ENCODE results near the gene PF4V1.

- no peak for TF ChIP-seq CTCF (IDR thresholded peaks at IDR 0.05)
- TF ChIP-seq POLR2AphosphoS5 (IDR thresholded peaks at IDR 0.05) = no peak
- TF ChIP-seq POLR2A (IDR thresholded peaks at IDR 0.05) = no peak
Measured at GRCh38 chr4:73842696-73843095, 10.4 kb upstream of the PF4V1 start.
